Stimulated activated CD4-positive, alpha-beta T cell treated with anti-CD3 and anti-CD28 coated beads, Interleukin-12 subunit alpha, Interleukin-12 subunit beta, amount 100 ng/mL, for 4 hours (primary cell): ENCODE measurements around the gene LSM11.

ENCODE experiments used
- DNase-seq: peaks from one replicate; pipeline ENCODE4 v3.0.0-alpha.2; 2020

LSM11 gene

GRCh38 chr5:157735991-157736390, 7.5 kb upstream of the LSM11 start:
- no peak for DNase-seq

- no peak for DNase-seq
Observed at GRCh38 chr5:157739388-157740228, 3.9 kb upstream of the LSM11 start.

- no peak for DNase-seq
Observed at GRCh38 chr5:157740229-157740610, 3.3 kb upstream of the LSM11 start.

GRCh38 chr5:157741131-157741530, 2.4 kb upstream of the LSM11 start:
- DNase-seq, result no peak

GRCh38 chr5:157744051-157745011, 819 bp downstream of the LSM11 start:
- DNase-seq, result peak; percentile 30

GRCh38 chr5:157745041-157745456, 1.5 kb downstream of the LSM11 start:
- DNase-seq, result no peak

GRCh38 chr5:157747173-157747740, 3.7 kb downstream of the LSM11 start:
- DNase-seq, result no peak

GRCh38 chr5:157747766-157748700, 4.5 kb downstream of the LSM11 start:
- no peak for DNase-seq

- no peak for DNase-seq
Observed at GRCh38 chr5:157748760-157749461, 5.4 kb downstream of the LSM11 start.

- no peak for DNase-seq
Observed at GRCh38 chr5:157749462-157749799, 5.9 kb downstream of the LSM11 start.

GRCh38 chr5:157750320-157750719, 6.8 kb downstream of the LSM11 start:
- DNase-seq, result no peak

GRCh38 chr5:157756122-157756521, 12.6 kb downstream of the LSM11 start:
- DNase-seq, result no peak

GRCh38 chr5:157758706-157759105, 15.2 kb downstream of the LSM11 start:
- no peak for DNase-seq

- DNase-seq, result no peak
Observed at GRCh38 chr5:157761690-157762621, 18.4 kb downstream of the LSM11 start.

GRCh38 chr5:157764531-157764930, 21.0 kb downstream of the LSM11 start:
- no peak for DNase-seq

GRCh38 chr5:157766442-157766841, 22.9 kb downstream of the LSM11 start:
- no peak for DNase-seq

GRCh38 chr5:157766902-157767301, 23.4 kb downstream of the LSM11 start:
- no peak for DNase-seq

- no peak for DNase-seq
Observed at GRCh38 chr5:157767689-157768088, 24.2 kb downstream of the LSM11 start.

GRCh38 chr5:157770665-157771064, 27.2 kb downstream of the LSM11 start:
- no peak for DNase-seq

- no peak for DNase-seq
Observed at GRCh38 chr5:157772127-157772526, 28.6 kb downstream of the LSM11 start.
